HG03097 (cell line): ENCODE results near the gene RINT1.
A peak's percentile ranks its signal among the peaks of the same experiment; 100 is the strongest.
"Not testable (repeated sequence)": the region's sequence is repeated elsewhere in the genome, so short reads cannot be mapped to it uniquely, and the experiment has no call there.

ENCODE experiments used
- ATAC-seq: cut with Tn5 transposase; IDR thresholded peaks from one replicate; pipeline ENCODE4 v1.9.1; 2021; ENCODE audit not compliant: unreplicated experiment, low FRiP score

Gene RINT1

GRCh38 chr7:105531792-105532671 is at the start of gene RINT1:
Gene RINT1, plus strand, starts transcription at chr7:105532201. Its CDS starts 115 bp downstream, at chr7:105532316.
- ATAC-seq: peak; percentile 95

- ATAC-seq: no peak
Observed at GRCh38 chr7:105487579-105488571, 44.1 kb upstream of the RINT1 start.

GRCh38 chr7:105489409-105489808 is 42.6 kb upstream of the RINT1 start:
- ATAC-seq: no peak

- ATAC-seq: no peak
Observed at GRCh38 chr7:105493196-105493922, 38.6 kb upstream of the RINT1 start.

- ATAC-seq: no peak
Observed at GRCh38 chr7:105493923-105494315, 38.1 kb upstream of the RINT1 start.

- ATAC-seq: no peak
Observed at GRCh38 chr7:105496521-105496920, 35.5 kb upstream of the RINT1 start.

GRCh38 chr7:105497016-105497415 is 35.0 kb upstream of the RINT1 start:
- ATAC-seq: no peak

GRCh38 chr7:105502173-105502572 is 29.8 kb upstream of the RINT1 start:
- no peak for ATAC-seq

GRCh38 chr7:105512415-105512814 is 19.6 kb upstream of the RINT1 start:
- no peak for ATAC-seq

- ATAC-seq: no peak
Observed at GRCh38 chr7:105512926-105513526, 19.0 kb upstream of the RINT1 start.

GRCh38 chr7:105515610-105516009 is 16.4 kb upstream of the RINT1 start:
- not testable (repeated sequence) for ATAC-seq

- no peak for ATAC-seq
Observed at GRCh38 chr7:105519353-105519752, 12.6 kb upstream of the RINT1 start.

- not testable (repeated sequence) for ATAC-seq
Observed at GRCh38 chr7:105520620-105521019, 11.4 kb upstream of the RINT1 start.

- ATAC-seq: peak; percentile 25
Observed at GRCh38 chr7:105521027-105521716, 10.8 kb upstream of the RINT1 start.

GRCh38 chr7:105521717-105522463 is 10.1 kb upstream of the RINT1 start, which contains the start of gene PUS7:
Gene PUS7, minus strand, starts transcription at chr7:105522271. Its CDS starts 13,759 bp downstream, at chr7:105508512.
- peak; percentile 83 for ATAC-seq

GRCh38 chr7:105524423-105524822 is 7.6 kb upstream of the RINT1 start:
- not testable (repeated sequence) for ATAC-seq

GRCh38 chr7:105524840-105525239 is 7.2 kb upstream of the RINT1 start:
- ATAC-seq: no peak

- ATAC-seq: not testable (repeated sequence)
Observed at GRCh38 chr7:105527737-105528136, 4.3 kb upstream of the RINT1 start.

- no peak for ATAC-seq
Observed at GRCh38 chr7:105530126-105530525, 1.9 kb upstream of the RINT1 start.
